GM21825 (cell line): ENCODE results near the gene AOC1.

Source experiments
- ATAC-seq: cut with Tn5 transposase; IDR thresholded peaks from one replicate; pipeline ENCODE4 v1.9.1; 2021; ENCODE audit warnings: mild to moderate bottlenecking, moderate library complexity; ENCODE audit not compliant: unreplicated experiment

AOC1 gene

DNA sequence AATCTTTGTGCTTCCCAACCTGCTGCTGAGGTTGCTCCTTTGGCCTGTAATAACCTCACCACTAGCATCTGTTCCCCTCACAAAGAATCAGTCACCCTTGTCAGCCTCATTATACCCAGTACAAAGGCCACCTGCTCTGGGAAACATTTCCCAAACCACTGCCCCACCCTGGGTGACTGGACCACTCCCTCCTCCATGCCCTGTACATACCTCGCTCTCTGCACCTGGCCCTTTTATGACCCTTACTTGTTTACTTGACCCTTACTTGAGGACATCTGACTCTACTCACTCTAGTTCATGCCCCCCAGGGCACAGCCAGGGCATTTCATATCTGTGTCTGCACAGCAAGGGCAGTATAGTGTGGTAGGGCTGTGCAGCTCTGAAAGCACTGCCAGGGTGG is 21.4 kb upstream of the AOC1 start:
- ATAC-seq, result no peak

DNA sequence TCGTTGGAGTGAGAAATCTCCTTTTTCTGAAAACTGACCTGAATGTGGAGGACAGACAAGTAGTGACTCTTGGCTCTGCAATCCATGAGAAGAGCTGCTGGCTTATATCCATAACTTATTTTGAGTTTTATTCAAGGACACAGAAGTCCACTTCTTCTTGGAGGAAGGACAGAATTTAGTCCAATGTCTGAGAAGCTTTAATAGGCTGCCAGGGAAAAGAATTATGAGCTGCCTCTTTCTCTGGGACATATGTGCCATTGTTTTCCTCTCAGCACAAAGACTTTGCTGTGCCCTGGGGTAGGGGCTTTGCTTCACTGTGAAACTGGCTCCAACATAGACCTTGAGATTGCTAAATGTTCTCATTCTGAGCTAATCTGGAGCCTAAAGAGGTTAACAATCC is 20.5 kb upstream of the AOC1 start:
- ATAC-seq, result no peak

DNA sequence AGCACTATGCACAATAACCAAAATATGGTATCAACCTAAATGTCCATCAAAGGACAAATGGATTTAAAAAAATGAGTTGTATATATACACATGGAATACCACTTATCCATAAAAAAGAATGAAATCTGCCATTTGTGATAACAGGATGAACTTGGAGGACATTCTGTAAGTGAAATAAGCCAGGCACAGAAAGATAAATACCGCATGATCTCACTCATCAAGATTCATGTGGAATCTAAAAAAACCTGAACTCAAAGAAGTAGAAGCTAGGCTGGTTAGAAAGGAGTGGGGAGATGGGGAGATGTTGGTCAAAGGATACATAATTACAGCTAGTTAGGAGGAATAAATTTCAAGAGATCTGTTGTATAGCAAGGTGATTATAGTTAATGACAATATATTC is 17.3 kb upstream of the AOC1 start:
- no peak for ATAC-seq

DNA sequence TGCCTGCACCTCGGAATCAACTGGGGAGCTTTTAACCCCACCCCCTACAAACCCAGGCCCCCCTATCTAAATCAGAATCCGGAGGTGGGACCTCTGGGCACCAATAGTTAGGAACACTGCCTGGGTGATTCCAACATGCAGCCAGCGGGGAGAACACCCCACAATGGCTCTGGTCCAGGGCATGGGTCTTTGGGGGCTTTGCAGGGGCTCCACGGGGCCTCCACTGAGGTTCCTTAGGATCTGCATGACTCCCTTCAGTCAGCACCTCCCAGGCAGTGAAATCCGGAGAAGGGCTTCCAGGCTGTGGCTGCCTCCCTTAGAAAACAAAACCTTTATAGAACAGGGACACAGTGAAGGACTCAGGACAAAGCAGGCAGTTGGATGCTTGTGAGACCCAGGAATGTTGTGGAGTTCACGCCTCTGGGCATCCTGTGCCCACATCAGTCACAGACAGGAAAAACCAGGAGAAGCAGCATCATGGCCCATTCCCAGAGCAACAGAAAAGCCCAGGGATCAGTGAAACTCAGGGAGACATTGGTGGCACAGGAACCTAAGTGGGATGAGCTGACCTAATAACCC is 16.5 kb upstream of the AOC1 start:
- no peak for ATAC-seq

DNA sequence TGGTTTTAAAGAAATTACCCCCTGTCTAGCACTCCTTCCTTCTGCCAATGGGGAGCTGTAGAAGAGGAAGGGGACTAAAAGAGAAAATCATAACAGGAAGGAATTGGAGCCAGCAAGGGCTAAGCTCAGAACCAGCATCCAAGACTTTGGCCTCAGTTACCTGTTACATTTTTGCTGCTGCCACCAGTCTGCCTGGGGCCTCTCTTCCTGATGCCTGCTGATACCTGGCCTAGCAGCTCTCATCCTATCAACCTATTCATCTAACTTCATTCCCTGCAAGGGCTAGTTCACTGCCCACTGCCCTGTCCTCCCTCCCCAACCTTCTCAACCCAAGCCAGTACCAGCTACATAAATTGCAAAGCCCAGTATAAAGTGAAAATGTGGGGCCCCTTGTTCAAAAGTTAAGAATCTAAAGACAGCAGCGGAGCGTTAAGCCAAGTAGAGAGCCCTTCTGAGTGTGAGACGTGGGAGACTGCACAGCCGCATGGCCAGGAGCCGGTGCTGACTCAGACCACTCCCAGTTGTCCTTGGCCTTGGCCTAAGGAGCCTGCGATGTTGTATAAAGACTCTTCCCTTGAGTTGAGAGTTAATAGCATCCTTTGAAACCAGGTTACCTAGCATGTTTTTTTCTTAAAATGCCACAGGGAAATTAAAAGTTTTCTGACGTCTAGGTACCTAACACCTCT is 13.2 kb upstream of the AOC1 start:
- no peak for ATAC-seq

DNA sequence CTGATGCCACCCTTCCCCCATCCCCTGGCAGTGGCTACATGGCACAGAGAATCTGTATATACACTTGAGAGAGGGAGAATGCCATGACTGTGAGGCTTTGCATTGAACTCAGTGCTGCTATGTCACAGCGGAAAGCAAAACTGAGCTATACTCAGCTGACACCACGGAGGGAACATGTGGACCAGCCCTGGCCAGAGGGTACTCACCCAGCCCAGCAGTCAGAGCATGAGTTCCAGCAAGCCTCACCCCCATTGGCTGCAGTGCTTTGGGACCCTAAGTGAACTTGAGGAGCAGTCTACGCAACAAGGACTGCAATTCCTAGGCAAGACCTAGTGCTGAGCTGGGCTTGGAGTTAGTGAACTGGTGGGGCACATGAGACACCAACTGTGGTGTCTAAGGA is 10.3 kb upstream of the AOC1 start:
- no peak for ATAC-seq

DNA sequence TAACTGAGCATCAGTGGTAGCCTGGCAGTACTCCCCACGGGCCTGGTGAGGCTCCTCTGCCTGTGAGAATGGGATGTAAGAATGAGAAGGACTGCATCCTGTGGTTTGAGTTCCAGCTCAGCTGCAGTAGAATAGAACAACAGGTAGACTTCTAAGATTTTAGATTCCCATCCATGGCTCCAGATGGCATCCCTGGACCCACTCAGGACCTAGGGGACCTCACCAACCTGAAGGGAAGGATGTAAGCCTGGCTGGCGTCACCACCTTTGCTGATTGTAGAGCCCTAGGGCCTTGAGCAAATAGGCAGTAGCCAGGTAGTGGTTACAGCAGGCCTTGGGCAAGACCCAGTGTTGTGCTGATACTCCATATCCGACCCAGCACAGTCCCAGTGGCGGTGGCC is 9.6 kb upstream of the AOC1 start:
- no peak for ATAC-seq

DNA sequence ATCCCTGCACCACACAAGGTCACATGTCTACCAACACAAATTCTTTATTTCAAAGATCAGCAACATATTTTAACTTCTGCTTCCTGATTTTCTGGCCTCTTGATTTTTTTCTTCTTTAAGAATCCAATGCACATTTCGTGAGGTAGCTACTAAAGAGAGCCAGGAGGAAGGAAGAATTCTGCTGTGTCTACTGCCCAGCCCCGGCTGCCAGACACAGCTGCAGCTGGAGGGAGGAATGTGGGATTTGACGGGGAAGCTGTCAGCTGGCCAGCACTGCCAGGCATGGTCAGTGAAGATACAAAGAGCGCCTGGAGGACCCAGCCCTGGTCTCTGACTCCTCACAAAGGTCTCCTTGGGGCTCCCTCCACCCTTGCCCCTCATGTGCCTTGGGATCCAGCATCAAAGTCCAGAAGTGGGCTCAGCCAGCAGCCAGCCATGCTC is 6.9 kb upstream of the AOC1 start:
- no peak for ATAC-seq

DNA sequence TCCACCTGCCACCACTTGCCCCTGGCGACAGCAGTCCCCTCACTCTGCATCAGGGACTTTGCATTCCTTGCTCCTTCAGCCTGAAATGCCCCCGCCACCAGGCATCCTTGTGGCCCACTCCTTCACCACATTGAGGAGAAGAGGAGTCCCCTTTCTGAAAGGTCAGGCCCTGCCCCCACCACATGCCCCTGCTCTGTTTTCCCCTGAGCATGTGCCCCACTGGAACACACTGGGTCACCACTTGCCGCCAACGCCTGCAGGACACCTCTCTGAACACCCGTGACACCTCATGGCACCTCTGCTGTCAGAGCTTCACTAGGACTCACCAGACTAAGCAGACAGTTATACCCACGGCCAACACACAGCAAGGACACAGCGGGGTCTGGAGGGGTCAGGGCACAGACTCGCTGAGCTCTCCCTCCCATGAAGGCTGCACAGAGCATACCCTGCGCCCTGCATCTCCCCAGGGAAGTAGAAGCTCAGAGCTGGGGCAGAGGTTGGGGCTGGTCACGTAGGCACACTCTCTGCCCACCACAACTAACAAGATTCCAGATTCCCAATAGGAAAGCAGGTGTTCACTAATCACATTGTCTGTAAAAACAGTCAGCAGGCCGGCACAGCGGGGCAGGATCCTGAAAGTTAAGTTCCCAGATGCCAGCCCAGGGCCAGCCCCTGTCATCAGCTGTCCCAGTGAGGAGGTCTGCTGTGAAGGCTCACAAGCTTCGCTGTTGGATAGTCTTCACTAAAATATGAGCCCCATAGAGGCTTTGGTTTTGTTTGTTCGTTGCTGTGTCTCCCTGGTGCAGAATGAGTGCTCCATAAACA is 5.8 kb upstream of the AOC1 start:
- ATAC-seq, result no peak

DNA sequence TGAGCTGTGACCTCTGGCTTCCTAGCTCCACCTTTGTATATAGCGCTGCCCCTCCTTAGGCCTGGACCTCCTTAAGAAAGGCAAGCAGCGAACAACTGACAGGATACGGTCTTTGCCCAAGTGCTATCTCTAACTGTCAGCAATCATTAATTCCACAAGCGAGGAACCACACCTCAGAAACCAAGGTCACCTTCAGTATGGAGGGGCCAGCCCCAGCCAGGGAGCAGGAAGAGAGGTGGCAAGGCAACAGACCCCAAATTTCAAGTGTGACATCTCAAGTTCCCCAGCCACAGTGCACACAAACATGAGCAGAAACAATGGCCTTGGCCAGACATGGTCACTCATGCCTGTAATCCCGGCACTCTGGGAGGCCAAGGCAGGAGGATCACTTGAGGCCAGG is 4.8 kb upstream of the AOC1 start:
- ATAC-seq, result no peak

DNA sequence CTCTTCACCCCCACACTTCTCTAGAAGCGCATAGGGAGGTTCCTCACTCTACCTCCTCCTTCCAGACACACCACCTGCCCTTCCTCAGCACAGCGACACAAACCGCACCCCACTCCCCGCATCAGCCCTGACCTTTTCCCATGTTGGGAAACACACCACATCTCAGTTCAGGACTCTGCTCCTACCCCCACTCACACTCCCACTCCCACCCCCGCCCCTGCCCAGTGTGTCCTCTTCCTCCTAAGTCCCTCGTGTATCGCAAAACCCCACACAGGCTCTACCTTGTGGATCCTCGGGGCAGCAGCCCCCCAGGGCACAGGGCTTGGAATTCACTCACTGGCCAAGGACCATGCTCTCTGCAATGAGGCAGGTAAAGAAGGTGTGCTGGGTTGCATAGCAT is 4.2 kb upstream of the AOC1 start:
- ATAC-seq, result no peak

DNA sequence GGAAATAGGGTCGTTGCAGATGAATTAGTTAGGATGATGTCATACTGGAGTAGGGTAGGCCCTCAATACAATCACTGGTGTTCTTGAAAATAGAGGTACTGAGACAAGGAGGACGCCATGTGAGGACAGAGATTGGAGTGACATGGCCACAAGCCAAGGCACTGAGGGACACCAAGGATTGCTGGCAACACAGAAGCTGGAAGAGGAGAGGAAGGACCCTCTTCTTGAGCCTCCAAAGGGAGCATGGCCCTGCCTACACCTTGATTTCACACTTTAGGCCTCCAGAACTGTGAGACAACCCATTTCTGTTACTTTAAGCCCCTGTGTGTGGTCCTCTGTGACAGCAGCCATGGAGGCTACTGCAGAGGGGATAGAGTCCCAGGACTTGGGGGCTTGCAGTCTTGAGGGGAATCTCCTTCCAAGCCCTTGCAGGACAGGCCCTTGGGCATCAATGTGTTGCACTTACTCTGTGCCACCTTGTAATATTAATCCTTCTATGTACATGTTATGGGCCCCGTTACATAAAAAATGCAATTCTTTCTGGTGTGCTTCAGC is 3.7 kb upstream of the AOC1 start:
- ATAC-seq, result no peak

DNA sequence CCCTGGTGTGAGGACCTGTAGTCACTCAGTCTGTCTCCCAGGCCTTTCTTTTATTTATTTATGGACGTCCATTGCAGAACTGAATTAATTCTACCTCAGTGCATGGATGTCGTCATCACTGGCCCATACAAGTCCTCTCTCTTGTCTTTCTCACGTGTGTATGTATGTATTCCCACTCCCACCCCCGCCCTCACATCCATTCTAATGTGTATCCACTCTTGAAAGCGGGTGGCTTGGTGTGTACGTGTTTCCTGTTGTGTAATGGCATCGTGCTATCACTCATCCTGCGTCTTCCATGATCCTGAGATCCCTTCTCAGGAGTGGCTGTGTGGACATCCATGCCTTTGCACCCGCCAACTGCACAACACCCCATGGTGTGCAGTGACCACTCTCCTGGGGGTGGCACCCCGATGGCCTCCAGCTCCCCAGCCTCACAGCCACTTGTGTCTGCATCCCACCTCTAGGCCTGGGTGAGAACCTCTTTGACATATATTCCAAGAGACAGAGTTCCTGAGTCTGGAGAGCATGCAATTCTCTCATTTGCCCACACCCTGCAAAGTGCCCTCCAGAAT is 3.0 kb upstream of the AOC1 start:
- no peak for ATAC-seq

DNA sequence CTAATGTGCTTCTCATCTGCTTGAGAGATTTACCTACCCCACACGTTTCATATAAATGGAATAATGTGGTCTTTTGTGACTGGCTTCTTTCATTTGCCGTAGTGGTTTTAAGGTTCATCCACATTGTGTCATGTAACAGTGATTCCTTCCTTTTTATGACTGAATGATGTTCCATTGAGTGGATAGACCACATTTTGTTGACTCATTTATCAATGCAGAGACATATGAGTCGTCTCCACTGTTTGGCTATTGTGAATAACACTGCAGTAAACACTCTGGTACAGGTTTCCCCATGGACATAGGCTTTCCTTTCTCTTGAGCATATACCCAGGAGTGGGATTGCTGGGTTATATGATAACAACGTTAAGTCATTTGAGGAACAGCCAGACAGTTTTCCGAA is 2.0 kb upstream of the AOC1 start:
- ATAC-seq, result no peak

DNA sequence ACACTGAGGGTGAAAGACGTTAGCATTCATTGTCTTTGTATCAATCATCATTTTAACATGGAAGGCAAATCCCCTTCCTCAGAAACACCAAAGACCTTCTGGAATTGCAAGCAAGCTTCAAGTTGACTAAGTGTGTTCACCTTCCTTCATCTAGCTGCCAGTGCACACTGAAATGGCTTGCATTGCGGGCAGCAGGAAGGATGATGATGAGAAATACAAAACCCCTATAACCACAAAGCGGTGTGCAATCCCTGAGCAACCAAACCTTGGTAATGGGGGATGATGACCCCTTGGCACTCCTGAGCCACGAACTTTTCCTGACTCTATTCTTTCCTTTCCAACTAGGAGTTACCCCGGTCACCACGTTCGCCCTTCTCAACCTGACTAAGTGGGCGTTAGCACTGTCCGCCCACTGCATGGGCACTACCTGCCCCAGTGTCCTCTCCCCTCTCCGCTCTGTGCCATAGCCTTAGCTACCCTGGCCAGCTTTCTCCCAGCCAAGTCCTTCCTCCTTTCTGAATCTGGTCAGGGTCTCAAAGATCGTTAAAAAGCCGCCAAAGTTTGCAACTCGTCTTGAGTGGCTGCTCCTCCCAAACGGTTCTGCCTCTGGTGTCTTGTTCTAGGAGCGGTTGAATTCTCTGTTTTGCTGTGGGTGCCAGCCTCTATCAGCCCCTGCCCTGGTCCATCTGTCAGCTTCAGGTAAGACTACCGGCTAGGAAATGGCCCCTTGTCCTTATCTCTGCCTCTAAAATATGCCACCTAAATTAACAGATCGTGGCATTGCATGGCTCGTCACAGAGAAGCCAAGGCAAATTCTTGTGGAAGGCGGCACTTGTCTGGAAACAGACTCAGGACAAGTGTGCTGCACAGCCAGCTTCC is 586 bp upstream of the AOC1 start:
- ATAC-seq, result no peak

DNA sequence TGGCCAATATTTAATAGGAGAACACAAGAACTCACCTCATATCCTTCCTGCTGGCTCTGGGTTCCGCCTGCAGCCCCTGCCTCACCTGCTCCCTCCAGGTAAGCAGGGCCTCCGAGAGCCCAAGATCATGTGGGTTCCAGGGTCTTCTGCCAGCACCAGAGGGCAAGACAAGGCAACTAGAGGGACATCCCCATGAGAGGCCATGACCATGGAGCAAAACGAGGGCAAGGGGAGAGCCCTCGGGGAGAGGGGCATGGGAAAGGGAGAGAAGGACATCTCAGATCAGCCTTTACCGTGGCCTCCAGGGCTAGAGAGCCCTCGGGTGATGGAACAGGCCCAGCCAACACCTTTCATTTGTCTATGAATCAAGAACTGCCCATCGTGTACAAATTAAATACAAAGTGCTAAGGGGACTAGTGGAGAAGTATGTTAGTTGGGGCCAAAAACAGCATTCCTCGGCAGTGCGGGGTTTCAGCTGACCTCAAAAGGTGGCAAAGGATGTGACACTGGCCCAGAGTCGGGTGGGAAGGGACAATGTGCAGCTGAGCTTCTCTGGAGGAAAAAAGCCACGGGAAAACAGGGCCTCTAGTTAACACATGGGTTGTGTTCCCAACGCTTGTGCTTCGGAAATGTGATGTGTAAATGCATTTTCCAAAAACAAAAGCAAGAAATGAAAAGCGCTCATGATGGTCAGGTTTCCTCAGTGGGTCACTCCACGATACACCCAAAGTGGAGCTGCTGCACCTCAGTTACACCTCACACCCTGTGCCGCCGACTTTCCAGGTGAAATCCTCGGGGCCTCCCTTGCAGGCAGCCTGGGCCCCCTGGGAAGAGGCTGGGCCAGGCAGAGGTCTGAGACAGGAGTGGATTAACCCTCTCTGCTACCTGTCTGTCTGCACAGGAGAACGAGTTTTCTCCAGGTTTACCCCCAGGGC is 2.0 kb downstream of the AOC1 start:
- no peak for ATAC-seq

DNA sequence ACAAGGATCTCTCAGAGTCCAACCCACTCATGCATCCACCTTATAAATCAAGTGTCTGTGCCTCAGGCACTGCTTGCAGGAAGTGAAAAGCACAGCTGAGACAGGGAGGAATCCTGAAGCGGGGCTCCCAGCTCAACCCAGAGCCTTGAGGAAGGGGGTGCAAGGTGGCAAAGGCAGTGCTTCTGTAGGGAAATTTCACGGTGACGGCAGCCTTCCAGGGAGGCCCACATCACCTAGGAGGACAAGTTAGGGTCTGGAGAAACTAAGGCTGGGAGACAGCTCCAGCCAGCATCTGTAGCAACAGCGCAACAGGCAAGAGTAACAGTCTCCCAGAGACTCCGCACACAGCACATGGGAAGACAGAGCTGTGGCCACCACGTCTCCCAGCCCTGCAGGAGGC is 2.7 kb downstream of the AOC1 start:
- no peak for ATAC-seq

DNA sequence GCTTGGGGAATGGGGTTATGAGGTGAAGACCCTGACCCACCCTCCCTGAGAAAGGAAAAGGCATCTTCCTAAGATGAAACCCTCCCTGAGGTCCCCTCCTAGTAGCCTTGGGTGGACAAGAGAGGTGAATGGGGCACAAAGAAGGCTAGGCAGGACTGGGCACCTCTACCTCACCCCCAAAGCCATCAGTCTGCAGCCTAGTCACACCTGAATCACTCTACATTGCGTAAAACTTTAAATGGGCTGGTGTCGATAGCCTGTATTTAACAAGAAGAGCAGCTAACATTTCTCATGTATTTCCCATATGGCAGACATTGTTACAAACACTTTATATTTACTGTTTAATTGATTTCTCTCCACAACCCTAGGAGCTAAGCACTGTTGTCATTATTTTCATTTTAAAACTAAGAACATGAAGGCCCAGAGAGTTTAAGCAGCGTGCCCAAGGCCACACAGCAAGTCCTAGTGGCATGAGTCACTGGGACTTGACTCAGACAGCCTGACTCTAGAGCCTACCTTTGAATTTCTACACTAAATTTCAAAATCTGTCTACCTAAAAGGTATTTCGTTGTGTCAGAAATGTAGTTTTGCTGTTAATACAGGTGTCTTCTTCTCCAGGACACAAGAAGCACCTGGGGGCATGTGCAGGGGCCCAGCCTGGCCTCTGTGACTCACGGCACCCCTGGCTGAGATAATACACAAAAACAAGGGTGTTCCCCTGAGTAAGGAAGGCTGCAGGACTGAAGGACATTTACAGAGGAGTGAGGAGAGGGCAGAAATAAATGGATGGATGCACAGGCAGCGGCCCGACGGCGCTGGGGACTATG is 3.4 kb downstream of the AOC1 start:
- ATAC-seq, result no peak
